IMR-90 (cell line): ENCODE results near the gene GPBAR1. TPM values are rescaled to one million over a fixed set of nuclear protein-coding genes. Genes with fewer than 3 reads are reported as not detected.

Experiments
- ATAC-seq: fragments of 200-7000 bp; cut with Tn5 transposase; 2 replicates; pipeline ENCODE4 v1.9.1; 2020; ENCODE audit warnings: low read depth, mild to moderate bottlenecking, moderate library complexity
- BruUV-seq: library from RNA; stranded (reverse); fragments of 400-500 nt; replicated peaks from 2 replicates; lab custom pipeline; 2021; lab: Mats Ljungman, UMichigan
- CTCF ChIA-PET: fragments of 300-600 bp; formaldehyde crosslinking; extraction: SDS; loops from one replicate; lab custom pipeline; 2021; ENCODE audit warnings: antibody characterized with exemption; lab: Yijun Ruan, JAX
- POLR2A ChIA-PET: fragments of 300-600 bp; sonication (Branson Sonifier 250); formaldehyde crosslinking; loops from one replicate; lab custom pipeline; 2022; ENCODE audit warnings: antibody characterized with exemption; ENCODE audit not compliant: unreplicated experiment; lab: Charles Lee
- DNase-seq: peaks from one replicate; pipeline ENCODE4 v3.0.0; 2013
- H2AFZ ChIP-seq: replicated peaks from 2 replicates; pipeline ENCODE3; 2013; ENCODE audit warnings: low read length, mild to moderate bottlenecking; ENCODE audit not compliant: poor library complexity
- H2AK5ac ChIP-seq: 2 replicates; pipeline ENCODE4 v1.6.1; 2013; ENCODE audit warnings: low read depth, low read length, inconsistent platforms
- H2AK9ac ChIP-seq: replicated peaks from 2 replicates; pipeline ENCODE3; 2013; ENCODE audit warnings: mild to moderate bottlenecking, low read depth, low read length, moderate library complexity; ENCODE audit not compliant: poor library complexity
- H2BK120ac ChIP-seq: 2 replicates; pipeline ENCODE4 v1.6.1; 2013; ENCODE audit warnings: low read depth, low read length, inconsistent platforms
- H2BK15ac ChIP-seq: 3 replicates; pipeline ENCODE4 v1.6.1; 2013; ENCODE audit warnings: low read depth, low read length, inconsistent platforms
- H2BK20ac ChIP-seq: 2 replicates; pipeline ENCODE4 v1.6.1; 2013; ENCODE audit warnings: low read depth, mild to moderate bottlenecking, inconsistent platforms, low read length, moderate library complexity
- H2BK5ac ChIP-seq: 2 replicates; pipeline ENCODE4 v1.6.1; 2013; ENCODE audit warnings: mild to moderate bottlenecking, low read depth, low read length, inconsistent platforms; ENCODE audit not compliant: poor library complexity, severe bottlenecking
- H3K14ac ChIP-seq: replicated peaks from 2 replicates; pipeline ENCODE4 v1.6.1; 2013; ENCODE audit warnings: low read depth, low read length, inconsistent platforms
- H3K18ac ChIP-seq: 2 replicates; pipeline ENCODE4 v1.6.1; 2013; ENCODE audit warnings: low read depth, low read length, control low read depth
- H3K23ac ChIP-seq: 2 replicates; pipeline ENCODE4 v1.6.1; 2013; ENCODE audit warnings: low read depth, low read length, inconsistent platforms
- H3K27ac ChIP-seq: 2 replicates; pipeline ENCODE4 v1.5.1; 2013; ENCODE audit warnings: mild to moderate bottlenecking, control low read depth, low read length; ENCODE audit not compliant: insufficient read depth
- H3K27me3 ChIP-seq: 2 replicates; pipeline ENCODE4 v1.6.1; 2013; ENCODE audit warnings: low read length; ENCODE audit not compliant: control insufficient read depth, insufficient read depth
- H3K36me3 ChIP-seq: 2 replicates; pipeline ENCODE4 v1.6.1; 2013; ENCODE audit warnings: low read length, mixed read lengths; ENCODE audit not compliant: control insufficient read depth, insufficient read depth
- H3K4ac ChIP-seq: 2 replicates; pipeline ENCODE4 v1.6.1; 2013; ENCODE audit warnings: low read depth, low read length, inconsistent platforms
- H3K4me1 ChIP-seq: 2 replicates; pipeline ENCODE4 v1.6.1; 2013; ENCODE audit warnings: low read length, mixed read lengths; ENCODE audit not compliant: control insufficient read depth, insufficient read depth
- H3K4me2 ChIP-seq: 2 replicates; pipeline ENCODE4 v1.6.1; 2013; ENCODE audit warnings: low read depth, mild to moderate bottlenecking, control low read depth, low read length, moderate library complexity
- H3K4me3 ChIP-seq: 2 replicates; pipeline ENCODE4 v1.5.1; 2013; ENCODE audit warnings: low read depth, mild to moderate bottlenecking, control low read depth, low read length, moderate library complexity; ENCODE audit not compliant: insufficient read depth
- H3K56ac ChIP-seq: 2 replicates; pipeline ENCODE4 v1.6.1; 2013; ENCODE audit warnings: low read length, inconsistent platforms; ENCODE audit not compliant: insufficient read depth; ENCODE audit errors: extremely low read depth
- H3K79me1 ChIP-seq, 2 experiments: 2 replicates each; pipeline ENCODE4 v1.6.1; 2013; ENCODE audit warnings: low read length in 2 of 2, inconsistent platforms in 1 of 2, low read depth in 1 of 2
- H3K9ac ChIP-seq: 2 replicates; pipeline ENCODE4 v1.6.1; 2013; ENCODE audit warnings: low read depth, low read length, control low read depth
- H3K9me1 ChIP-seq: 2 replicates; pipeline ENCODE4 v1.6.1; 2013; ENCODE audit warnings: low read length, inconsistent platforms; ENCODE audit not compliant: insufficient read depth
- H3K9me3 ChIP-seq: 2 replicates; pipeline ENCODE4 v1.6.1; 2013; ENCODE audit warnings: low read length; ENCODE audit not compliant: control insufficient read depth, insufficient read depth
- H4K20me1 ChIP-seq: 2 replicates; pipeline ENCODE4 v1.6.1; 2013; ENCODE audit warnings: low read length, inconsistent platforms; ENCODE audit not compliant: insufficient read depth
- H4K5ac ChIP-seq: 2 replicates; pipeline ENCODE4 v1.6.1; 2013; ENCODE audit warnings: mild to moderate bottlenecking, low read depth, low read length, control low read depth
- H4K8ac ChIP-seq, 2 experiments: 2 replicates each; pipeline ENCODE4 v1.6.1; 2013; ENCODE audit warnings: low read depth in 2 of 2, low read length in 2 of 2, control low read depth in 1 of 2, inconsistent platforms in 1 of 2
- H4K91ac ChIP-seq: 2 replicates; pipeline ENCODE4 v1.6.1; 2013; ENCODE audit warnings: low read depth, low read length, inconsistent platforms; ENCODE audit not compliant: insufficient read depth
- CHD1 ChIP-seq: IDR thresholded peaks from 2 replicates; pipeline ENCODE4 v1.6.1; 2012; ENCODE audit warnings: low read depth, low read length, improper control_type of control experiment
- MXI1 ChIP-seq: IDR thresholded peaks from 2 replicates; pipeline ENCODE4 v1.6.1; 2012; ENCODE audit warnings: low read depth, mild to moderate bottlenecking, low read length, moderate library complexity, borderline replicate concordance
- POLR2A ChIP-seq: IDR thresholded peaks from 2 replicates; pipeline ENCODE4 v1.6.1; 2012; ENCODE audit warnings: mild to moderate bottlenecking, low read depth, low read length
- WGBS, 2 experiments: methylation state at CpG; one replicate each; pipeline versions ENCODE4 v1.1.5 to v1.1.7; 2013; ENCODE audit warnings: missing lambda C conversion rate in 2 of 2; ENCODE audit not compliant: insufficient read length in 1 of 2; ENCODE audit errors: extremely low coverage in 2 of 2; 5-methylcytosine and 5-hydroxymethylcytosine counted together
- dilution Hi-C: fragments of 300-500 bp; cut with HindIII; formaldehyde crosslinking; loops from one replicate; pipeline ENCODE4 v1.14.3; 2018; ENCODE audit warnings: low sequenced_read_pairs; ENCODE audit not compliant: unreplicated experiment
- in situ Hi-C: fragments of 300-500 bp; cut with MboI; formaldehyde crosslinking; loops from 3 replicates; pipeline ENCODE4 v1.14.3; 2019; ENCODE audit warnings: low sequenced_read_pairs, inconsistent platforms, mixed read lengths
- intact Hi-C: fragments of 100-400 bp; cut with micrococcal nuclease; formaldehyde crosslinking; loops from 2 replicates; pipeline ENCODE4 v1.10.0; 2022
- polyA plus RNA-seq, 3 experiments: library from polyadenylated mRNA; depleted of rRNA; stranded (reverse); fragments of >200 nt; gene quantifications; 2 replicates each; pipeline ENCODE4 v1.2.3, GENCODE V29; 2012; ENCODE audit warnings: low replicate concordance in 1 of 3
- total RNA-seq: library from RNA; depleted of rRNA; stranded (reverse); fragments of >200 nt; gene quantifications from 2 replicates; pipeline ENCODE4 v1.2.3, GENCODE V29; 2012

The GPBAR1 gene
- total and polyA plus RNA-seq, 2 of the 4 experiments (the other 2 are of a cell fraction) = under 0.01 to 0.21 TPM

DNA sequence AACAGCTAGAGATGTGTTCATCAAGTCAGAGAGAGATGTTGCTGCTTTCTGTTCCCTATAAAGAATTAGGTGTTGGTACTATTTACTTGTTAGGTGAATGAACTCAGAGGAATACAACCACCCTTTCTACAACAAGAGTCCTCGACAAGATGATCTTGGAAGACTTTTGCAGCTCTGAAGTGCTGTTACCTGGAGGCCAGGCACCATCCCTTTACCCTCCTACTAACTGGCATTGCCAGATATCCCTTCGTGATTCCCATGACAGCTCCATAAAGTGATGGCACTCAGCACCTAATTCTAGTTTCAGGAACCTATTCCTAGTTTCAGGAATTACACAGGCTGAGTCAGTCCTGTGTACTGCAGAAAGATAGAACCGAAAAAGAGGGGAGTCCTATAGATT lies 33.9 kb upstream of the GPBAR1 start:
- H3K18ac ChIP-seq = no peak overlapping the region
- H4K20me1 ChIP-seq = peaks cover 46% of the 10 kb centered on the region
- H3K9me1 ChIP-seq = peaks cover 19% of the 10 kb centered on the region
- no peak overlapping the region for H2AK5ac ChIP-seq
- no peak overlapping the region for H4K8ac ChIP-seq
- intact Hi-C loops (loop anchor here (5.0 kb wide), 1 partner anchor 40 kb away; no protein-coding TSS in a partner anchor), in situ Hi-C loops (no loop called here), dilution Hi-C loops (no loop called here)
- H3K56ac ChIP-seq = no peak overlapping the region
- no peak overlapping the region for H3K4me2 ChIP-seq
- H3K23ac ChIP-seq = peak overlapping the region; percentile 68; the same call in 1 of the 2 replicates
- no peak for TF ChIP-seq POLR2A
- no peak for TF ChIP-seq CHD1
- no peak for TF ChIP-seq MXI1
- no peak overlapping the region for H3K9ac ChIP-seq
- no peak overlapping the region for H2AFZ ChIP-seq
- H3K4me1 ChIP-seq = peaks cover 19% of the 10 kb centered on the region
- H4K91ac ChIP-seq = no peak overlapping the region
- ATAC-seq = no peak
- H3K27me3 ChIP-seq = no peaks in the 10 kb centered on the region
- peaks cover 23 to 66% of the 10 kb centered on the region in 2 experiments for H3K79me1 ChIP-seq
- H2BK5ac ChIP-seq = no peak overlapping the region
- no peak overlapping the region for H2AK9ac ChIP-seq
- H4K5ac ChIP-seq = no peak overlapping the region
- CTCF ChIA-PET = no interaction called here
- H3K4ac ChIP-seq = no peak overlapping the region; the same call in 1 of the 2 replicates
- no peak overlapping the region for H2BK120ac ChIP-seq
- H2BK20ac ChIP-seq = no peak overlapping the region
- WGBS, 2 experiments = no CpG with 5 or more reads among the region's 3 CpGs
- no peaks in the 10 kb centered on the region for H3K9me3 ChIP-seq
- H3K14ac ChIP-seq = peak overlapping the region; percentile 60
- DNase-seq = no peak
- no TSS peak for BruUV-seq
- no peak overlapping the region for H3K4me3 ChIP-seq
- POLR2A ChIA-PET = no interaction called here
- H2BK15ac ChIP-seq = no peak overlapping the region
- no peak overlapping the region for H3K27ac ChIP-seq
- H3K36me3 ChIP-seq = peaks cover 54% of the 10 kb centered on the region
